ENCODE measurements around the gene KEL. TPM values are rescaled to one million over a fixed set of nuclear protein-coding genes. Genes with fewer than 3 reads are reported as not detected.

Gene KEL
- total RNA-seq, 1 donor from 2014 or later: 1.6 TPM

DNA sequence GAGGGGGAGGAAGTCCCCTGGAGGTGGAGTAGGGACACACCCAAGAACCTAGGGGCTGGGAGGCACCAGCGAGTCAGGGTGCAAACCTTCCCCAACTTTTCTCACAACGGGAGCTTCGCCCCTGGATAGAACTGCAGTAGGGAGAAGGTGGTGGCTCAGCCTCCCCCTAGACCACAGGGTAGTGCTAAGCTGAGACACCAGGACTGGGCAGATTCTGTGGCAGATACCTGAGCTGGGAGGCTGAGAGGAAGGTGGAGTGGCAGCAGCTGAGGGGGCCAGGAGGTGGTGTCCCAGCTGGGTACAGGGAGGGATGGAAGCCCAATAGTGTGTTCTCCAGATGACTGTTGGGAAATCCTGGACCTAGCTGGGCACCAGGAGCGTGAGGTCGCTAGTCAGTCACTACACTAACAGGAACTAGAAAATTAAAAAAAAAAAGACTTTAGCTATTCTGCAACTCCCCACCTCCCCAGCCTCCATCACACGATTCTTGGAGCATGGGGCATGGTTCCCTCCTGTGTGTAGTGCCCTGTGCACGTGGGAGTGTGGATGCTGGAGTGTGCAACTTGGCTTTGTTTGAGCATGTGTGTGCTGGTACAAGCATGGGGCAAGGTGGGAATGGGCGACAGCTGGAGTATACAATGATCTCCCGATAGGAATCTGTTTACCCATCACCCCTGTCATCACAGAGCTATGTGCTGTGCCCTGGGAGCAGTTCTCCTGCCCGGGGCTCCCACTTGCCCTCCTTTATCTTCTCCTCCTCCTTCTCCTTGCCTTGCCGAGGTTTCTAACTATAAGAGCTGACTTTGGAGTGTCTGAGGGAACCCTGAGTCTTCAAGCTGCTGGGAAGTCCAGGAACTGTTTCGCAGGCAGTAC lies 67.8 kb downstream of the KEL start:
- Histone ChIP-seq H3K9me3 (no peaks in the 10 kb centered on the region), H3K27me3 (ENCODE audit: low read depth) (no peaks in the 10 kb centered on the region), H3K36me3 (no peaks in the 10 kb centered on the region), H3K27ac (no peak overlapping the region), H3K4me3 (no peak overlapping the region), H3K4me1 (no peaks in the 10 kb centered on the region)
- TF ChIP-seq, protein P1, sequence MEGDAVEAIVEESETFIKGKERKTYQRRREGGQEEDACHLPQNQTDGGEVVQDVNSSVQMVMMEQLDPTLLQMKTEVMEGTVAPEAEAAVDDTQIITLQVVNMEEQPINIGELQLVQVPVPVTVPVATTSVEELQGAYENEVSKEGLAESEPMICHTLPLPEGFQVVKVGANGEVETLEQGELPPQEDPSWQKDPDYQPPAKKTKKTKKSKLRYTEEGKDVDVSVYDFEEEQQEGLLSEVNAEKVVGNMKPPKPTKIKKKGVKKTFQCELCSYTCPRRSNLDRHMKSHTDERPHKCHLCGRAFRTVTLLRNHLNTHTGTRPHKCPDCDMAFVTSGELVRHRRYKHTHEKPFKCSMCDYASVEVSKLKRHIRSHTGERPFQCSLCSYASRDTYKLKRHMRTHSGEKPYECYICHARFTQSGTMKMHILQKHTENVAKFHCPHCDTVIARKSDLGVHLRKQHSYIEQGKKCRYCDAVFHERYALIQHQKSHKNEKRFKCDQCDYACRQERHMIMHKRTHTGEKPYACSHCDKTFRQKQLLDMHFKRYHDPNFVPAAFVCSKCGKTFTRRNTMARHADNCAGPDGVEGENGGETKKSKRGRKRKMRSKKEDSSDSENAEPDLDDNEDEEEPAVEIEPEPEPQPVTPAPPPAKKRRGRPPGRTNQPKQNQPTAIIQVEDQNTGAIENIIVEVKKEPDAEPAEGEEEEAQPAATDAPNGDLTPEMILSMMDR (IDR thresholded peaks at IDR 0.05): no peak
- intact Hi-C loops (cut with DNase I): no loop called here
- ATAC-seq (no peak), DNase-seq (no peak)

DNA sequence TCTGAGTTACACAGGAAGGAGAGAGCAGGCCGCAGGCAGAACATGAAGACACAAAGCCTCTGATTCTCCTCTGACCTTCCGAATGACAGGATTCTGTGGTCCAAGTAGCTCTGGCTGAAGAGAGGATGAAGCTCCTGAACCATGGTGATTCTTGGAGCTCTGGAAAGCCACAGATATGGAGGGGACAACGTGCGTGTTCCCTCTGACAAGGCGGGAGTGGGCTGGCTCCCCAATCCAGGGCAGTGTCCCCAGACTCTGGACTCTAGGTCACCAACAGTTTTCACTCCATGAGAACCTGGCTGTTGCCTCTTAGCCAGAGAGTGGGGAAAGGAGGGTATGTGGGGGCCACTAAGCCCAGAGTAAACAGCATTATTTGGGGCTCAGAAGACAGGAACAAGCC lies 69.2 kb downstream of the KEL start:
- Histone ChIP-seq H3K36me3 (no peaks in the 10 kb centered on the region), H3K4me3 (no peak overlapping the region), H3K9me3 (no peaks in the 10 kb centered on the region), H3K4me1 (no peaks in the 10 kb centered on the region), H3K27ac (no peak overlapping the region), H3K27me3 (ENCODE audit: low read depth) (no peaks in the 10 kb centered on the region)
- no peak for DNase-seq
- TF ChIP-seq, protein P1 (IDR thresholded peaks at IDR 0.05): no peak
- no peak for ATAC-seq
- intact Hi-C loops (cut with DNase I): no loop called here

DNA sequence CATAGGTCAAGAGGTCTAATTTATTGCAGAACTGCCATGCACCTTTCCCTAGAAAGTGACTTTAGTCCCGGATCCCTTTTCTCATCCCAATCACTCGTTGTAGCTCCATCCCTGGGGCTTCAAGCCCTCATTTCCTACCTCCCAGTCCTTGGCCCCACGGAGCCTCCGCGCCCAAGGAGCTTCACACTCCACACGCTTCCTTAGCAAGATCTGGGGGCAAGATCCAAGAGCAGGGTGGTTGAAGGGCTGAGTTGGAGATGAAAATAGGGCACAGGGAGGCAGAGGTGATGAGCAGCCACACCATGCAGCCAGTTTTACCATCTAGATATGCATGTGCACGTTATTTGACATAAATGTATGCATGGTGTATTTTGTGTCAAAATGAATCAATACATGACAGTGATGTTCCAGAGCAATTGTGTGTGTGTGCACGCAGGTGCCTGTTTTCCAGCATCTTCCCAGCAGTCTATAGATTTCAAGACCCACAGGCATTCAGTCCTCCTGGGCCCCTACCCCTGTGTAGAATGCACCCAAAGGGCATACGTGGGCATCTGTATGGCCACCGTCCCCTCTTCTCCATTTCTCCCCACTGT lies 70.6 kb downstream of the KEL start:
- Histone ChIP-seq H3K9me3 (no peaks in the 10 kb centered on the region), H3K27me3 (ENCODE audit: low read depth) (no peaks in the 10 kb centered on the region), H3K27ac (no peak overlapping the region), H3K4me3 (no peak overlapping the region), H3K36me3 (no peaks in the 10 kb centered on the region), H3K4me1 (no peaks in the 10 kb centered on the region)
- DNase-seq (no peak), ATAC-seq (no peak)
- TF ChIP-seq, protein P1 (IDR thresholded peaks at IDR 0.05): no peak
- intact Hi-C loops (cut with DNase I): no loop called here

Other genes with a start within 250 kb of the KEL start
- not detected for gene PRSS1, start 212.9 kb downstream of the KEL start, total RNA-seq
- gene PRSS2, start 191.4 kb downstream of the KEL start, total RNA-seq: not detected
- gene EPHB6, start 107.3 kb downstream of the KEL start, total RNA-seq: 12.2 TPM
- 0.21 TPM for gene TRPV6, start 76.6 kb downstream of the KEL start, total RNA-seq
- not detected for gene TRPV5, start 28.6 kb downstream of the KEL start, total RNA-seq
- not detected for gene LLCFC1, start 22.9 kb downstream of the KEL start, total RNA-seq
- not detected for gene OR9A2, start 64.8 kb upstream of the KEL start, total RNA-seq
- gene OR6V1, start 90.0 kb upstream of the KEL start, total RNA-seq: not detected
- gene PIP, start 169.7 kb upstream of the KEL start, total RNA-seq: 12.6 TPM
- gene TAS2R39, start 221.1 kb upstream of the KEL start, total RNA-seq: not detected